Body of pancreas (tissue), 4 donors: ENCODE results near the gene SNX4. TPM values are rescaled to one million over a fixed set of nuclear protein-coding genes. Genes with fewer than 3 reads are reported as not detected.

ENCODE experiments used
- ATAC-seq: fragments of 150-250 bp; one replicate; pipeline ENCODE4 v1.9.1; 2016
- DNase-seq, 4 donors: peaks; one replicate each; pipeline ENCODE4 v3.0.0-alpha.2; 2019
- H3K27ac ChIP-seq, 4 donors: fragments of 200-600 bp; sonication (generic); 1 replicate in 3 of 4; 2 replicates in 1 of 4; pipeline versions ENCODE4 v1.5.1 to v1.6.1; 2016 to 2019; ENCODE audit warnings: mild to moderate bottlenecking in 1 of 4, mixed read lengths in 1 of 4, moderate library complexity in 1 of 4
- H3K27me3 ChIP-seq, 2 donors: fragments of 200-600 bp; sonication (generic); one replicate each; pipeline ENCODE4 v1.6.0; 2016; ENCODE audit warnings: mild to moderate bottlenecking in 1 of 2
- H3K36me3 ChIP-seq, 2 donors: fragments of 200-600 bp; sonication (generic); replicated peaks in 1 of 2; 2 replicates each; pipeline ENCODE4 v1.5.1; 2016; ENCODE audit warnings: low read depth in 2 of 2; ENCODE audit not compliant: insufficient read depth in 1 of 2
- H3K4me1 ChIP-seq: fragments of 200-600 bp; sonication (generic); one replicate; pipeline ENCODE4 v1.6.0; 2016
- H3K4me3 ChIP-seq, 2 donors: fragments of 200-600 bp; sonication (generic); 1 replicate in 1 of 2; 2 replicates in 1 of 2; pipeline ENCODE4 v1.5.1; 2016 to 2019
- H3K9me3 ChIP-seq, 3 donors: fragments of 200-600 bp; sonication (generic); 1 replicate in 2 of 3; 2 replicates in 1 of 3; pipeline ENCODE4 v1.5.1; 2016
- POLR2A ChIP-seq, 3 donors: fragments of 450-650 bp; IDR thresholded peaks; one replicate each; pipeline ENCODE4 v1.6.1; 2016; ENCODE audit warnings: antibody characterized with exemption in 3 of 3, mild to moderate bottlenecking in 2 of 3
- WGBS, 2 donors: methylation state at CpG; one replicate each; pipeline ENCODE4 v1.1.5; 2017; 5-methylcytosine and 5-hydroxymethylcytosine counted together
- intact Hi-C: fragments of 100-400 bp; cut with DNase I; formaldehyde crosslinking; loops from one replicate; pipeline ENCODE4 v1.15.1; 2023
- total RNA-seq, 2 donors: library from RNA; depleted of rRNA; stranded (reverse); fragments of >200 nt; gene quantifications; one replicate each; pipeline ENCODE4 v1.1.0, GENCODE V29; 2016
- TF ChIP-seq, protein P1 (sequence below), 7 experiments: fragments of 450-650 bp in 4 of 7; fragments of 200-600 bp in 3 of 7; sonication (generic) in 3 of 7; IDR thresholded peaks; one replicate each; pipeline ENCODE4 v1.5.1; 2016 to 2019; ENCODE audit warnings: antibody characterized with exemption in 7 of 7

SNX4 gene
- total RNA-seq, 2 donors from 2014 or later = 32.3 to 38.4 TPM

DNA sequence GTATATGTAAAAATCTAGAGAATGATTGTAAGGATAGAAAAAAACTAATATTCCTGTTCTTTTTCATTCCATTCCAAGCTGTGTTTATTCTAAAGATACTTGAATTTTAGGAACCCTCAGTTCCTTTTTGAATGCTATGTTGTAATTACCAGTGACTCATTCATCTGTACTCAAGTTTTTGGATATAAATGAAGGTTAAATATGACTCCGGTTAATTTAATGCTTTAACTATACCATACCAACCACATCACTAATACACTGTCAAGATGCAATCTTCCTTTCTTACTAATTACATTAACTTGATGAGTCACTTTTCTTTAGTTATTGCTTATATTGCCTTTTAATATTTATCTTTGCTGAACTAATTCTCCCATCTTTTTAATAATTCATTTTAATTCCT is 76.1 kb downstream of the SNX4 start:
- no peaks in the 10 kb centered on the region for H3K27me3 ChIP-seq
- peaks cover 0 to 9% of the 10 kb centered on the region in 2 donors for H3K36me3 ChIP-seq
- no peak for TF ChIP-seq POLR2A (IDR thresholded peaks at IDR 0.05)
- TF ChIP-seq, protein P1, sequence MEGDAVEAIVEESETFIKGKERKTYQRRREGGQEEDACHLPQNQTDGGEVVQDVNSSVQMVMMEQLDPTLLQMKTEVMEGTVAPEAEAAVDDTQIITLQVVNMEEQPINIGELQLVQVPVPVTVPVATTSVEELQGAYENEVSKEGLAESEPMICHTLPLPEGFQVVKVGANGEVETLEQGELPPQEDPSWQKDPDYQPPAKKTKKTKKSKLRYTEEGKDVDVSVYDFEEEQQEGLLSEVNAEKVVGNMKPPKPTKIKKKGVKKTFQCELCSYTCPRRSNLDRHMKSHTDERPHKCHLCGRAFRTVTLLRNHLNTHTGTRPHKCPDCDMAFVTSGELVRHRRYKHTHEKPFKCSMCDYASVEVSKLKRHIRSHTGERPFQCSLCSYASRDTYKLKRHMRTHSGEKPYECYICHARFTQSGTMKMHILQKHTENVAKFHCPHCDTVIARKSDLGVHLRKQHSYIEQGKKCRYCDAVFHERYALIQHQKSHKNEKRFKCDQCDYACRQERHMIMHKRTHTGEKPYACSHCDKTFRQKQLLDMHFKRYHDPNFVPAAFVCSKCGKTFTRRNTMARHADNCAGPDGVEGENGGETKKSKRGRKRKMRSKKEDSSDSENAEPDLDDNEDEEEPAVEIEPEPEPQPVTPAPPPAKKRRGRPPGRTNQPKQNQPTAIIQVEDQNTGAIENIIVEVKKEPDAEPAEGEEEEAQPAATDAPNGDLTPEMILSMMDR (IDR thresholded peaks at IDR 0.05) = no peak
- no peaks in the 10 kb centered on the region for H3K9me3 ChIP-seq
- no peak overlapping the region for H3K27ac ChIP-seq
- no peak overlapping the region for H3K4me3 ChIP-seq
- DNase-seq (no peak), ATAC-seq (no peak)
- intact Hi-C loops = no loop called here
- WGBS, 2 donors = 89 to 92% methylated on average over 1 of the region's 1 CpG
- H3K4me1 ChIP-seq = peaks cover 12% of the 10 kb centered on the region

DNA sequence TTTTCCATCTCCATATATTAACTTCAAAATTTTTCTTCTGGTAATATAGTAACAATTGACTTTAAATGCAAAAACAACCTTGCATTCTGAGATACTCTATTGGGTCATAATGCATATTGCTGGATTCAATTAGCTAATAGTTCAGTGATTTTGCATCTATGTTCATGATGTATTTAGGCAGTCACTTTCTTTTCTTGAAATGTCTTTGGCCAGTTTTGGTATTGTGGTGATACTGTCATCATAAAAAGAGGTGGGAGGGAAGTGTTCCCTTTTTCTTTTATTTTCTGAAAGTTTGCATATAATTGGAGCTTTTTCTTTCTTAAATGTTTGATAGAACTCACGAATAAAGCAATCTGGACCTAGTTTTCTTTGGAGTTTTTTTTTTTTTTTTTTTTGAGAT is 77.5 kb downstream of the SNX4 start:
- H3K36me3 ChIP-seq = peaks cover 0 to 7% of the 10 kb centered on the region in 2 donors
- H3K27me3 ChIP-seq = no peaks in the 10 kb centered on the region
- no peaks in the 10 kb centered on the region for H3K9me3 ChIP-seq
- TF ChIP-seq, protein P1 (IDR thresholded peaks at IDR 0.05) = no peak
- TF ChIP-seq POLR2A (IDR thresholded peaks at IDR 0.05) = no peak
- H3K27ac ChIP-seq = no peak overlapping the region
- intact Hi-C loops = no loop called here
- ATAC-seq (no peak), DNase-seq (no peak)
- H3K4me3 ChIP-seq = no peak overlapping the region
- WGBS, 2 donors = 94 to 100% methylated on average over 1 of the region's 1 CpG
- peaks cover 26% of the 10 kb centered on the region for H3K4me1 ChIP-seq

DNA sequence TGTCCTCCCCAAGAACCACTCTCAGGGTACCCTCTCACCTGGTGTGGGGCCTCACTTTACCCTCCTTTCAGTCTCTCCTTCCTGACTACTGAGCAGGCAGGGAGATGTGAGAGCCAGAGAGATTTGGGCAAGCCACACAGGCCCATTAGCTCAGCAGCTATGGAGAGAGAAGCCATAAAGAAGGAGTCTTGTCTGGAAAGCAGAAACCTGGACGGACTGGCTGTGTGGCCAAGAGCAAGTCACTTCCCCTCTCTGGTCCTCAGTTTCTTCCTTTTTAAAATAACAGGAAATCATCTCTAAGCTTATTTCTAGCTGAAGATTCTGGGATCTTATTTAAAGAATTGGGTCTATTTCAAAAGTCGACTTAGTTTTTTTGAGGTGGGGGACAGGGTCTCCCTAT is 79.0 kb downstream of the SNX4 start:
- Histone ChIP-seq H3K9me3 (no peaks in the 10 kb centered on the region), H3K4me1 (peaks cover 27% of the 10 kb centered on the region), H3K27me3 (no peaks in the 10 kb centered on the region), H3K4me3 (no peak overlapping the region), H3K36me3 (peaks cover 0 to 1% of the 10 kb centered on the region in 2 donors), H3K27ac (peak overlapping the region in 2 of 4 donors; percentile 39 to 41)
- ATAC-seq (no peak), DNase-seq (no peak)
- TF ChIP-seq, protein P1 (IDR thresholded peaks at IDR 0.05) = no peak
- TF ChIP-seq POLR2A (IDR thresholded peaks at IDR 0.05) = no peak
- intact Hi-C loops = no loop called here
- WGBS, 2 donors = 92 to 96% methylated on average over 2 of the region's 2 CpGs

DNA sequence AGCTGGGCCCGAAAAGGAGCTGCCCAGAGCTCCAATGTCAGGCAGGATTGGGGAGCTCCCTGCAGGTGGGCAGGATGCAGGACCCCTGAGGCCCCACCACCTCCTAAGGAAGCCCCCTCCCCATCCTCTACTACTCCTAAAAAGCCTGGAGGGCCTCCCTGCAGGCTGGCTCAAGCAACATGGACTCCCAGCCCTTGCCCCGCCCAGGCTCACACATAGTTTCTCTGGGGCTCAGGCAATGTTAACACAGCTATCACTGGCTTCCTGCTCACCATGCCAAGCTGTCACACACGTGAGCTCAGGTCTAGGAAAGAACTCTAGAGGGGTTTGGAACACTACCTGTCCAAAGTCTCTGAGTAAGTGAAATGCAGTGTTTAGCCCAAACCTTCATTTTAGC is 79.4 kb downstream of the SNX4 start:
- peak; percentile 63 to 78 (median 78) for DNase-seq
- H3K27ac ChIP-seq = peak overlapping the region in 2 of 4 donors; percentile 39 to 41

DNA sequence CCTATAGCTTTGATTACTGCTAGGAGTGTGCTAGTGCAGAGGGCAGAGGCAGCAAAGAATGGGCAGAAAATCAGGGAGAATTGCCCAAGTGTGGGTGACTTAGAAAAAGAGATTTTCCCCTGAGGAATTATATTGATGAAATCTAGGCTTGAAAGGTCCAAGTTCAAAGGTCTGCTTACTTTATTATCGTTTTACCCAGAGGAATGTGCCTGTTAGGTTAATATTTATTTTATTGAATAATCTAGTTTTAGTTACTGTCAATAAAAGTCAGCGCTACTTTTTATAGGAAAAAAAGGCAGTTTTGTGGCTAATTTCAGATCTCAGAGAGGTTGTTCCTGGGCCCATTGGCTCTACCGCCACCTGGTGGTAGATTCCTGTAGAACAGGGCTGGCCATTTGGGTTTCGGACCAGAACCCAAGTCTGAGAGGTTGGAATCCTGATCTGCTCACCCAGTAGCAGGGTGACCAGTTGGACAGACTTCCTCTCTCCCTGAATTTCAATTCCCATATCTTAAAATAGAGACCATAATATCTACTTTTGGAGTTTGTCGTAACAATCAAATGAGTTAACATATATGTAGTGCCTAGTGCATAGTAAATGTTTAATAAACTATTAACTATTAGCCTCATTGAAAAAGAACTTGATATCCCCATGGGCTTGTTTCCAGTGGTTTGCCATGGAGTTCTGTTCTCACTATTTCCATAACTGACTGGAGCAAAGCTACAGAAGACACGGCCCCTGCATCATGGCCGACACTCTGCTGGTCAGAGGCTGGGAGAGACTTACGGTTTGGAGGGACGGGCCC is 82.2 kb downstream of the SNX4 start:
- WGBS, 2 donors = 38 to 39% methylated on average over 9 of the region's 9 CpGs
- intact Hi-C loops = no loop called here
- TF ChIP-seq, protein P1 (IDR thresholded peaks at IDR 0.05) = peak; percentile 79 to 99 (median 83)
- TF ChIP-seq POLR2A (IDR thresholded peaks at IDR 0.05) = no peak
- Histone ChIP-seq H3K27me3 (no peaks in the 10 kb centered on the region), H3K27ac (no peak overlapping the region), H3K9me3 (no peaks in the 10 kb centered on the region), H3K4me1 (peaks cover 27% of the 10 kb centered on the region), H3K4me3 (no peak overlapping the region), H3K36me3 (no peaks in the 10 kb centered on the region)
- DNase-seq = peak; percentile 52 to 67 (median 58)
- ATAC-seq = peak; percentile 57

More for the DNA sequence above, 79.4 kb downstream of the SNX4 start:
- 34 to 45% methylated on average over 2 to 3 of the region's 3 CpGs for WGBS, 2 donors
- Histone ChIP-seq H3K9me3 (no peaks in the 10 kb centered on the region), H3K4me1 (peaks cover 27% of the 10 kb centered on the region), H3K36me3 (peaks cover 0 to 1% of the 10 kb centered on the region in 2 donors), H3K4me3 (no peak overlapping the region), H3K27me3 (no peaks in the 10 kb centered on the region)
- intact Hi-C loops = no loop called here
- TF ChIP-seq POLR2A (IDR thresholded peaks at IDR 0.05) = no peak
- ATAC-seq = peak; percentile 81
